ENCODE results near the gene FADS3. TPM values are rescaled to one million over a fixed set of nuclear protein-coding genes. Genes with fewer than 3 reads are reported as not detected.

FADS3 gene
- polyA plus RNA-seq, 1 donor, result 41.5 TPM

GRCh38 chr11:61837411-61838005, 53.8 kb downstream of the FADS3 start:
- DNase-seq (ENCODE audit: low read depth), result no peak

- no peak for DNase-seq (ENCODE audit: low read depth)
Observed at GRCh38 chr11:61836193-61836592, 55.2 kb downstream of the FADS3 start.

GRCh38 chr11:61834278-61835048, 56.9 kb downstream of the FADS3 start:
- no peak for DNase-seq (ENCODE audit: low read depth)

DNA sequence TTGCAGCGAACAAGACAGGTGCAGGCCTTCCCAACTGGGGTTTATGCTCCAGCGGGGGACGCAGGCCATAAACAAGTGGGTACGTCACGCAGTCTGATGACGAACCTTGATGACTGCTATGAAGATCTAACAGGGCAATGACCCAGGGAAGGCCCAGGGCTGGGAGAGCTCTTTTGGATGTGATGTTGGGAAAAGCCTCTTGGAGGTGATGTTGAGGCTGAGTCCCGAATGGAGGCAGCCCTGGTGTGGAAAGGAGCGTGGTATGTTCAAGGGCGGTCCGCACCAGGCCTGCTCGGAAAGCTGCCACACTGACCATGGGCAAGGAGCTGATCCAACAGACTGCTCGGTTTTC, 57.4 kb downstream of the FADS3 start:
- no peak for DNase-seq (ENCODE audit: low read depth)

DNA sequence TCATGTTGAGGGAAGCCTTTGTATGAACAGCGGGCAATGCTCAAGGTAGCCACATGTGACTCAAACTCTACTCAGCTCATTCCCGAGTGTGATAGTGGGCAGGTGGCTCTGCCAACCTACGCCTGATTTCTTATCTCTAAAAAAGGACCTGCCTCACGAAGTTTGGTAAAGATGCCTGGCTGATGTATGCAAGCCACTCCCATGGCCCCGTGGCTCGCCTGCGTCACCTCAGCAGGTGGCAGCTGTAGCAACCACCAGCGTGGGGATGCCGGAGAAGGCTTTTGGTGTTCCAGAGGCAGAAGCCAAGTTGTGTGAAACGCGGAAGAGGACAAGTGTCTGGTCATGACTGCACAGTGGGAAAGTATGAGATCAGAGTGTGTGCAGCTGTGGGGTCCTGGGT, 57.9 kb downstream of the FADS3 start:
- DNase-seq (ENCODE audit: low read depth), result no peak

DNA sequence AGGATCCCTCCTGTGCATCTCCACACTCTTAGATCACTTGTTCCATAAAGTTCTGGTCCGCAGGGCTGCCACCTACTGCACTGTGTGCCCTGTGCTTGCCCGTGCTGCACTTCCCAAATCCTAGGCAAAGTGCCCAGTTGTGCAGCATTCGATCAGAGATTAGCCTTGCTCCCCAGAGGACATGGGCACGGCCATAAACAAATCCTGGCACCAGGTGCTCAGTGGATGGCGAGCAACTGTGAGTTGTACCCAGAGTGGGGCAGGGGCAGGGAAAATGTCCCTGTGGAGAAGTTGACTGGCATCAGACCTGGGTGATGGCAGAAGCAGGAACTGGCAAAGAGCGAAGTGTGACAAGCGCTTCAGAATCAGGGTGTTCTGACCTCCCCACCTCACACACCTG, 58.6 kb downstream of the FADS3 start:
- DNase-seq (ENCODE audit: low read depth), result no peak

DNA sequence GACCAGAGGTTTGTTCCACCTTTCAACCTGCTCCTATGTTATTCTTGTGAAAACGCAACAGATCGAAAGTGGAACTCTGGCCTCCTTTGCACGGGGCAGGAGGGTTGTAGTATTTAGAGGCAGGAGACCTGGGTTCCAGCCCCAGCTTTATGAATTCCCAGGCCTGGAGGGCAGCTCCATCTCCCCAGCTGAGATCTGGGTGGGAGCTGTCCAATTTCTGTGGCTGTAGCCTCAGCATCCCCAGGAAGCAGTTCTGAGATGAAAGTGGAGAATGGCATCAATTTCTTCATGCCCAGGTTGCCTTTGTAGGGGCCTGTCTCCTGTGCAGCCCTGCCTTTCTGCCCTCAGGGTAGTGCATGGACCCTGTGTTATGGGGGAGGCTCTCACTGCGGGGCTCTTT, 59.1 kb downstream of the FADS3 start:
- DNase-seq (ENCODE audit: low read depth), result no peak

GRCh38 chr11:61830237-61831105, 60.9 kb downstream of the FADS3 start:
- no peak for DNase-seq (ENCODE audit: low read depth)

GRCh38 chr11:61829806-61830205, 61.5 kb downstream of the FADS3 start:
- DNase-seq (ENCODE audit: low read depth), result no peak

DNA sequence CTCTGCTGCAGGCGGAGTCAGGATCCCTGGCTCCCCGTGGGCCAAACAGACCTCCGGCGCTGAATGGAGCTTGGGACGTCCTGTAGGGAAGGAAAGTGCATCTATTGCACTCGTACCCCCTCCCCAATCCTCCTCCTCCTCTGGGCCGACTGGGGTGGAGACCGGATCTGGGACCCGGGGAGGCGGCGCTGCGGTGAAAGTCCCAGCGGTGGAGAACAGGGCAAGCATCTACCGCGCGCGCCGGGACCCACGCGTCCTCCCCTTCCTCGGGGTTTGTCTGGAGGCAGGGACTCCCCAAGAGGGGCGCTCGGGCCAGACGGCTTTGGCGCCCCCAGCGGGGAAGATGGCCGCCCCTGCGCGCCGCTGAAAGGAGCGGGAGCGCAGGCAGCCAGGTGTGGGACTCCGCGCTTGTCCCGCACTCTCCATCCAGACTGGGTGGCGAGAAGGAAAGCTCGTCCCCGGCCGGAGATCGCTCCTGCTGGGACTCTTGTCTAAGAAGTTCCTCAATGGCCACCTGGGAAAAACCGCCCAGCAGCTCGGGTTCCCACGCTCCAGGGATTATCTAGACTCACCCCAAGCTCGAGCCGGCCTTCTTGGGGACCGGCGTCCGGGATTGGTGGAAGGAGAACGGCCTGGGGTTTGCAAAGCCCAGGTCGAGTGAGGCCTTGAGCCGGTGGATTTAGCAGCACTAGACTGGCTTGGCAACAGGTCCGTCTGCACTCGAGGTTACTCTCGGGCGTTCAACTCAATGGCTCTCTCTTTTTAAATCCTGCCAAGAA, 62.5 kb downstream of the FADS3 start:
- DNase-seq (ENCODE audit: low read depth), result no peak

- DNase-seq (ENCODE audit: low read depth), result no peak
Observed at GRCh38 chr11:61828379-61828628, 63.0 kb downstream of the FADS3 start.

DNA sequence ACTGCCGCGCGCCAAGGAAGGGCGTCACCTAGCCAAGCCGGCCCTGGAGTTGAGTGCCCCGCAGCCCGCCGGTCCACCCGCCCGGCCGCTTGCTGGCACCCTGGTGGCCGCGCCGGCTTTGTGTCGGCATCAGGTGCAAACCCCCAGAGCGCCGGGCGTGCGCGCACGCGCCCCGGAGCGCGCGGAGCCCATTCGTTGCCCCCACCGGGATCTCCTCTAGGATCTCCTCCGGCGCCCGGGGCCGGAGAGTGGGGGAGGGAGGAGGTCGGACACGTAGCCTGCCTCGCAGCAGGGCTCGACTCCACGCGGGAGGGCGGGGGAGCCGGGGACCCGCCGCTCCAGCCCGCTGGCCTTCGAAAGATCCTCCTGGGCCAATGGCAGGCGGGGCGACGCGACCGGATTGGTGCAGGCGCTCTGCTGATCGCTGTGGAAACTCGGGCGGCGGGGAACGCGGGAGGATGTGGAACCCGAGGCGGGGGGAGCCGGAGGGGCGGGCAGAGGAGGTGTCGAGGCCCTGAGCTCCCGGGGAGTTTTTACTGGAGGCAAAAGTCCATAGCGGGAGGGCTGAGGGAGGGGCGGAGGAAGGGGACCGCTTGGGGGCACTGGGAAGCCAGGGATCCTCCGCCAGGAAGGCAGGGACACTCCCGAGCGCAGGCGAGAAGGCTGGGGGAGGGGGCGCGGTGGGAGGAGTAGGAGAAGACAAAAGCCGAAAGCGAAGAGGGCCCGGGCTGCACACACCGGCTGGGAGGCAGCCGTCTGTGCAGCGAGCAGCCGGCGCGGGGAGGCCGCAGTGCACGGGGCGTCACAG, 63.6 kb downstream of the FADS3 start, which contains the start of gene FADS2:
FADS2 (plus strand) TSS at position 730 of the 808 bp plus-strand sequence. CDS start 91 bp downstream, outside the sequence.
- DNase-seq (ENCODE audit: low read depth), result peak; percentile 80

- DNase-seq (ENCODE audit: low read depth), result no peak
Observed at GRCh38 chr11:61826930-61827570, 64.3 kb downstream of the FADS3 start.

Other genes starting within 250 kb of the FADS3 start
- 4.6 TPM for gene DAGLA, start 211.2 kb downstream of the FADS3 start, polyA plus RNA-seq (ENCODE audit: insufficient read length)
- 0.94 TPM for gene MYRF, start 138.9 kb downstream of the FADS3 start, polyA plus RNA-seq (ENCODE audit: insufficient read length)
- 158 TPM for gene TMEM258, start 98.9 kb downstream of the FADS3 start, polyA plus RNA-seq (ENCODE audit: insufficient read length)
- gene FEN1, start 98.6 kb downstream of the FADS3 start, polyA plus RNA-seq (ENCODE audit: insufficient read length), result 11.7 TPM
- gene FADS1, start 74.5 kb downstream of the FADS3 start, polyA plus RNA-seq (ENCODE audit: insufficient read length), result 16.6 TPM
- gene FADS2, start 63.2 kb downstream of the FADS3 start, polyA plus RNA-seq (ENCODE audit: insufficient read length), result 75.9 TPM
- 25.9 TPM for gene RAB3IL1, start 26.0 kb upstream of the FADS3 start, polyA plus RNA-seq (ENCODE audit: insufficient read length)
- 2.5 TPM for gene BEST1, start 58.8 kb upstream of the FADS3 start, polyA plus RNA-seq (ENCODE audit: insufficient read length)
- 1,297 TPM for gene FTH1, start 76.1 kb upstream of the FADS3 start, polyA plus RNA-seq (ENCODE audit: insufficient read length)
- 15.7 TPM for gene INCENP, start 232.5 kb upstream of the FADS3 start, polyA plus RNA-seq (ENCODE audit: insufficient read length)